PC-9 (cell line): Measurements from ENCODE around the gene TMEM80.

ENCODE experiments used
- CTCF ChIP-seq: fragments of 200-600 bp; sonication (generic); conservative IDR thresholded peaks from 2 replicates; pipeline ENCODE4 v1.6.1; 2017; ENCODE audit warnings: mixed run types, antibody characterized with exemption, mild to moderate bottlenecking, moderate library complexity
- EZH2 ChIP-seq: fragments of 200-600 bp; sonication (generic); IDR thresholded peaks from 2 replicates; pipeline ENCODE4 v1.8.0; 2017; ENCODE audit warnings: antibody characterized with exemption, low read depth

- TF ChIP-seq CTCF (no peak), EZH2 (no peak)
These were observed 37.5 kb downstream of the TMEM80 start for GRCh38 chr11:733072-733471.
